ENCODE measurements around the gene CDK2AP2. TPM values are rescaled to one million over a fixed set of nuclear protein-coding genes. Genes with fewer than 3 reads are reported as not detected.

Gene CDK2AP2
- total RNA-seq, 4 donors from 2014 or later: 29.1 to 69.3 (median 53.9) TPM

GRCh38 chr11:67503119-67504004 lies 4.6 kb downstream of the CDK2AP2 start:
- peak overlapping the region in 1 of 2 donors; percentile 67 for H3K4me3 ChIP-seq
- H3K27ac ChIP-seq: peak overlapping the region in 1 of 4 donors; percentile 98
- no peak for ATAC-seq
- H3K27me3 ChIP-seq: peaks cover 32% of the 10 kb centered on the region
- 62 to 83% methylated on average over 4 to 8 of the region's 19 CpGs for WGBS, 2 donors (ENCODE audit: low coverage in 1 of 2)
- TF ChIP-seq POLR2AphosphoS5 (IDR thresholded peaks at IDR 0.05) (no peak), POLR2A (IDR thresholded peaks at IDR 0.05) (no peak), EP300 (IDR thresholded peaks at IDR 0.05) (no peak)
- TF ChIP-seq, protein P1, sequence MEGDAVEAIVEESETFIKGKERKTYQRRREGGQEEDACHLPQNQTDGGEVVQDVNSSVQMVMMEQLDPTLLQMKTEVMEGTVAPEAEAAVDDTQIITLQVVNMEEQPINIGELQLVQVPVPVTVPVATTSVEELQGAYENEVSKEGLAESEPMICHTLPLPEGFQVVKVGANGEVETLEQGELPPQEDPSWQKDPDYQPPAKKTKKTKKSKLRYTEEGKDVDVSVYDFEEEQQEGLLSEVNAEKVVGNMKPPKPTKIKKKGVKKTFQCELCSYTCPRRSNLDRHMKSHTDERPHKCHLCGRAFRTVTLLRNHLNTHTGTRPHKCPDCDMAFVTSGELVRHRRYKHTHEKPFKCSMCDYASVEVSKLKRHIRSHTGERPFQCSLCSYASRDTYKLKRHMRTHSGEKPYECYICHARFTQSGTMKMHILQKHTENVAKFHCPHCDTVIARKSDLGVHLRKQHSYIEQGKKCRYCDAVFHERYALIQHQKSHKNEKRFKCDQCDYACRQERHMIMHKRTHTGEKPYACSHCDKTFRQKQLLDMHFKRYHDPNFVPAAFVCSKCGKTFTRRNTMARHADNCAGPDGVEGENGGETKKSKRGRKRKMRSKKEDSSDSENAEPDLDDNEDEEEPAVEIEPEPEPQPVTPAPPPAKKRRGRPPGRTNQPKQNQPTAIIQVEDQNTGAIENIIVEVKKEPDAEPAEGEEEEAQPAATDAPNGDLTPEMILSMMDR (IDR thresholded peaks at IDR 0.05): no peak
- H3K4me1 ChIP-seq: peaks cover 0 to 50% (median 30%) of the 10 kb centered on the region in 3 donors
- H3K9me3 ChIP-seq: no peaks in the 10 kb centered on the region
- H3K36me3 ChIP-seq: peaks cover 0 to 35% of the 10 kb centered on the region in 2 donors

- ATAC-seq: no peak
- Histone ChIP-seq H3K9me3 (no peaks in the 10 kb centered on the region), H3K27ac (no peak overlapping the region), H3K27me3 (peaks cover 32% of the 10 kb centered on the region), H3K4me1 (peaks cover 0 to 46% (median 27%) of the 10 kb centered on the region in 3 donors), H3K4me3 (no peak overlapping the region), H3K36me3 (peaks cover 0 to 44% of the 10 kb centered on the region in 2 donors)
- TF ChIP-seq POLR2A (IDR thresholded peaks at IDR 0.05): no peak
- TF ChIP-seq, protein P1 (IDR thresholded peaks at IDR 0.05): no peak
- TF ChIP-seq POLR2AphosphoS5 (IDR thresholded peaks at IDR 0.05): no peak
- no peak for TF ChIP-seq EP300 (IDR thresholded peaks at IDR 0.05)
- WGBS, 2 donors (ENCODE audit: low coverage in 1 of 2): no CpG with 5 or more reads among the region's 18 CpGs
Measured at GRCh38 chr11:67502328-67502979, 5.5 kb downstream of the CDK2AP2 start.

DNA sequence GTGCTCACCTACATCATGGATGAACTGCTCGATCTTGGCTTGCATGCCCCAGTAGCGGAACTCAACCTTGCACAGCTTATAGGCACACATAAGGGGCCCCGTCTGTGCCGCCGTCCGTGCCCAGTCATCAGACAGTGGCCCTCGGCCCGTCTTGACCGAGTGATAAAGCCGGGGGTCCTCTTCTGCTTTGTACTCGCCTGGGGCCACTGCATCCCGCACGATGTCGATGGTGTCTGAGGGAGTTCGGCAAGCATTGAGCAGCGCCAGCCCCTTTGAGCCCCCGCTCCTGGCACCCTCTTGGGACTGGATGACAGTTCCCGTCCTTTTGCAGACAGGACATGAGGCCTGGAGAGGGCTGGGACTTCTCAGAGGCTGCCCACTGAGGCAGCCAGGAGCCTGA lies 6.1 kb downstream of the CDK2AP2 start:
- Histone ChIP-seq H3K4me1 (peaks cover 0 to 40% (median 21%) of the 10 kb centered on the region in 3 donors), H3K27ac (no peak overlapping the region), H3K4me3 (no peak overlapping the region), H3K9me3 (no peaks in the 10 kb centered on the region), H3K36me3 (peaks cover 0 to 49% of the 10 kb centered on the region in 2 donors), H3K27me3 (peaks cover 32% of the 10 kb centered on the region)
- TF ChIP-seq POLR2A (IDR thresholded peaks at IDR 0.05): no peak
- TF ChIP-seq, protein P1 (IDR thresholded peaks at IDR 0.05): no peak
- no peak for TF ChIP-seq EP300 (IDR thresholded peaks at IDR 0.05)
- TF ChIP-seq POLR2AphosphoS5 (IDR thresholded peaks at IDR 0.05): no peak
- WGBS, 2 donors (ENCODE audit: low coverage in 1 of 2): no CpG with 5 or more reads among the region's 18 CpGs
- ATAC-seq: no peak

DNA sequence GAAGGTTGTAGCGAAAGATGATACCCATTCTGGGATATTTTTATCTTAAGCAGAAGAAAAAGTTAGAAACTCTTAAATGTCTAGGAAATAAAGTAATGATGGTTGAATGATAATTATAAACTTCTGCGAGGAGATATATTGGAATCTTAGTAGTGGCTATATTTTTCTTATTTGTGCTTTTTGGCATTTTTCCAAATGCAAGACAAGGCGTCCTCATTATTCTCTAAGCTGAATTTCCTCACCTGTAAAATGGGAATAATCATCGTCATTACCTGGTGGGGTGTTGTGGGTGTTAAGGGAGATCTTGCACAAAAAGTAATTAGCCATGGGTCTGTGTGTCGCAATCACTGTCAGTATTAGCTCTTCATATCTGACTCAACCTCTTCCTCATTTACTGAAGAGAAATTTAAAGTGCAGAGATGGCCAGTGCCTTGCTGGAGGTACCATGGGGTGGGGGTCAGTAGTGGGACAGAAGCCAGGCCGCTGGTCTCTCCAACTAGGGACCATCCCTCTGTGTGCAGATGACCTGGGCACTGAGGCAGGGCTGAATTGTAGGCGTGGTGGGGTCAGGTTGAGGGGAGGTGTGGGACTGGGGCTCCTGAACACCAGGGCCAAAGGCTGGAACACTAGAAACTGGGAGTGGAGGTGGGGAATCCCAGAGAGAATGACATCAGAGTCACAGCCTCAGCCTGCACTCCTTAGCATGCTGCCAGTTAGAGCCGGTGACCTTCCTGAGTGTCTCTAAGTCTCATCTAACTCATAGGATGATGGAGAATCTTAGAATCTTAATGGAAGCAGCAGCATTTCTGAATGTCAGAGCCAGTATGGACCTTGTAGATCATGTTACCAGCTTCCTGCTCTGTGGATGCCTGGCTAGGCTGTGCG lies 6.9 kb downstream of the CDK2AP2 start:
- H3K27me3 ChIP-seq: peaks cover 32% of the 10 kb centered on the region
- TF ChIP-seq POLR2A (IDR thresholded peaks at IDR 0.05) (no peak), EP300 (IDR thresholded peaks at IDR 0.05) (no peak), POLR2AphosphoS5 (IDR thresholded peaks at IDR 0.05) (no peak)
- TF ChIP-seq, protein P1 (IDR thresholded peaks at IDR 0.05): no peak
- H3K4me3 ChIP-seq: no peak overlapping the region
- H3K4me1 ChIP-seq: peaks cover 0 to 32% (median 13%) of the 10 kb centered on the region in 3 donors
- WGBS, 2 donors (ENCODE audit: low coverage in 1 of 2): 91 to 95% methylated on average over 6 of the region's 9 CpGs
- no peak for ATAC-seq
- H3K27ac ChIP-seq: no peak overlapping the region
- H3K9me3 ChIP-seq: no peaks in the 10 kb centered on the region
- peaks cover 0 to 53% of the 10 kb centered on the region in 2 donors for H3K36me3 ChIP-seq
